Measurements from ENCODE around the gene DCN. TPM values are rescaled to one million over a fixed set of nuclear protein-coding genes. Genes with fewer than 3 reads are reported as not detected.

The DCN gene
- total RNA-seq, 2 donors from 2014 or later: 301 to 314 TPM

DNA sequence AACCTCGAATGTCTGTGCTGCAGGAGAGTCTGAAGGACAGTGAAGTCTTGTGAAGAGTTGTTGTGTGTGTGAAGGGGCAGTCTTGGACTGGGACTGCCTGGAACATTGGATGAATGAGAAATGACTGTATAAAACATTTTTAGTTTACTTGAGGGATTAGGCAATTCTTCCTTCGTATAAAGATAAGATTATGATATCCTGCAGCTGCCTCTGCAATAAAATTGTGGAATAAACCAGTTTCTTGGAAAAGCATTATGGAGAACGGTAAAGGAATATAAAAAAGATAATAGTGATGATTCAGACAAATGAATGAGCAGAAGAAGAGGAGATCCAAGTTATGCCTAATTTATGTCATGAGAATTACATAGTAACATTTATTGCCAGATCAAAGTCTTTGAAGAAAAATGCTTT, 40.4 kb downstream of the DCN start:
- ATAC-seq (peak; percentile 38), DNase-seq (no peak)
- Histone ChIP-seq H3K27me3 (no peaks in the 10 kb centered on the region), H3K4me3 (no peak overlapping the region), H3K27ac (no peak overlapping the region), H3K9me3 (no peaks in the 10 kb centered on the region), H3K4me1 (peaks cover 8% of the 10 kb centered on the region), H3K36me3 (replicated peaks in 1 of 2; ENCODE audit: insufficient read depth in 1 of 2, low read depth in 2 of 2) (no peaks in the 10 kb centered on the region)
- no peak for TF ChIP-seq POLR2A (IDR thresholded peaks at IDR 0.05)
- TF ChIP-seq, protein P1, sequence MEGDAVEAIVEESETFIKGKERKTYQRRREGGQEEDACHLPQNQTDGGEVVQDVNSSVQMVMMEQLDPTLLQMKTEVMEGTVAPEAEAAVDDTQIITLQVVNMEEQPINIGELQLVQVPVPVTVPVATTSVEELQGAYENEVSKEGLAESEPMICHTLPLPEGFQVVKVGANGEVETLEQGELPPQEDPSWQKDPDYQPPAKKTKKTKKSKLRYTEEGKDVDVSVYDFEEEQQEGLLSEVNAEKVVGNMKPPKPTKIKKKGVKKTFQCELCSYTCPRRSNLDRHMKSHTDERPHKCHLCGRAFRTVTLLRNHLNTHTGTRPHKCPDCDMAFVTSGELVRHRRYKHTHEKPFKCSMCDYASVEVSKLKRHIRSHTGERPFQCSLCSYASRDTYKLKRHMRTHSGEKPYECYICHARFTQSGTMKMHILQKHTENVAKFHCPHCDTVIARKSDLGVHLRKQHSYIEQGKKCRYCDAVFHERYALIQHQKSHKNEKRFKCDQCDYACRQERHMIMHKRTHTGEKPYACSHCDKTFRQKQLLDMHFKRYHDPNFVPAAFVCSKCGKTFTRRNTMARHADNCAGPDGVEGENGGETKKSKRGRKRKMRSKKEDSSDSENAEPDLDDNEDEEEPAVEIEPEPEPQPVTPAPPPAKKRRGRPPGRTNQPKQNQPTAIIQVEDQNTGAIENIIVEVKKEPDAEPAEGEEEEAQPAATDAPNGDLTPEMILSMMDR (IDR thresholded peaks at IDR 0.05): no peak
- intact Hi-C loops (cut with DNase I): no loop called here
- WGBS, 2 donors: 48 to 54% methylated on average over 3 of the region's 3 CpGs

DNA sequence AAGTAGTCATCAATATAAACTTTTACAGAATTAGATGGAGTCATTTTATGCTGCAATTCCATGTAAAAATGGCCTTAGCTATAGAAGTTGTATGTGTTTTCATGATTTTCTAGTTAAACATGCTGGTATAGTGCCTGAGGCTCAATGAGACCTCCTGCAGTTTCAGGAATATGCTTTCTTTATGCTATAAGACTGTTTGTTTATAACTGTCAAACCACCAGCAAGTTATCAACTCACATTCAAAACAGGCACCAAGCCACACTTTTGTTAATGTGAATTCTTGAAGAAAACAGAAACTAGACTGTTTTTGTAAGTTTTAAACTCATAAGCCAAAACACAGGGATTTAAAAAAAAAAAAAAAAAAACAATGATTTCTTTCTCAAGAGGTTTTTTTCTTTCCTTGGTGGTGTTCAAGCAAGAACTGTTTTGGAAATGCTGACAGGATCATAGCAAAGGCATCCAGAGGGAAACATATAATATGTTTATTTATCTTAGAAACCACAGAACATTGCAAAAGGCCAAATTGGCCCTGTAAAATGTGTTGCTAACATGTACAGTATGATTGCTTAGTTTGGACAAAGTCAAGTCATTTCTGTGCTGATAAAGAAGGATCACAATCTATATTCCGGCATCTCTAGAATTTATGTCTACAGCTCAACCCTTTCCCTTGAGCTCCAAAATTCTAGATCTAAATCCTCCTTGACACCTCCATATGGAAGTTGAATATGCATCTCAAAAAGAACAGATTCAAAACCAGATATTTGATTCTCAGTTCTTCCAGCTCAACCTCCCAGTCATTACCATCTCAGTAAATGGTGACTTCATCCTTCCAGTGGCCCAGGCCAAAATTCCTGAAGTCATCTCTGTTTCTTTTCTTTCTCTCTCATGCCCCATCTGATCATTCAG, 42.3 kb downstream of the DCN start:
- no peaks in the 10 kb centered on the region for H3K27me3 ChIP-seq
- H3K9me3 ChIP-seq: no peaks in the 10 kb centered on the region
- WGBS, 2 donors: 79 to 96% methylated on average over 1 of the region's 1 CpG
- intact Hi-C loops (cut with DNase I): no loop called here
- DNase-seq: no peak
- no peak overlapping the region for H3K27ac ChIP-seq
- no peak for ATAC-seq
- no peaks in the 10 kb centered on the region for H3K36me3 ChIP-seq (replicated peaks in 1 of 2; ENCODE audit: insufficient read depth in 1 of 2, low read depth in 2 of 2)
- TF ChIP-seq, protein P1 (IDR thresholded peaks at IDR 0.05): no peak
- no peak for TF ChIP-seq POLR2A (IDR thresholded peaks at IDR 0.05)
- H3K4me1 ChIP-seq: peaks cover 8% of the 10 kb centered on the region
- no peak overlapping the region for H3K4me3 ChIP-seq

DNA sequence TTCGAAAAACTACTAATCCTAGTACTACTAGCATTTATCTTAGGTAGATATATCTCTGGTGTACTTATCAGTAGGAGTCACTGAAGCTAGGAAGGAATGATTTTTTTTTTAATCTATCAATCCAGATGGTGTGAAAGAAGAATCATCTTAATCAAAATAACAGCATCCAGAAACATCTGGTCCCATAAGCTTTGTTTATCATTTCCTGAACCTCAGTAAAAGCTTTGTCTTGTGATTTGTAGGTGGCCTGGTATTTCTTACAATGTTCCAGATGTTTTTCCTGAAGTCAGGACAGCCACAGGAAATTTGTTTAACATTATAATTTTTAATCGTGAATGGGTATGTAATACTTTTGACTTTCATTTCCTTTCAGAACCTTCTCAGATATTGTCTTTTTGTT, 43.3 kb downstream of the DCN start:
- intact Hi-C loops (cut with DNase I): no loop called here
- TF ChIP-seq, protein P1 (IDR thresholded peaks at IDR 0.05): no peak
- TF ChIP-seq POLR2A (IDR thresholded peaks at IDR 0.05): no peak
- ATAC-seq (no peak), DNase-seq (no peak)
- no peaks in the 10 kb centered on the region for H3K27me3 ChIP-seq
- 57 to 63% methylated on average over 2 of the region's 2 CpGs for WGBS, 2 donors
- H3K9me3 ChIP-seq: no peaks in the 10 kb centered on the region
- H3K4me1 ChIP-seq: peaks cover 8% of the 10 kb centered on the region
- no peaks in the 10 kb centered on the region for H3K36me3 ChIP-seq (replicated peaks in 1 of 2; ENCODE audit: insufficient read depth in 1 of 2, low read depth in 2 of 2)
- H3K4me3 ChIP-seq: no peak overlapping the region
- no peak overlapping the region for H3K27ac ChIP-seq

DNA sequence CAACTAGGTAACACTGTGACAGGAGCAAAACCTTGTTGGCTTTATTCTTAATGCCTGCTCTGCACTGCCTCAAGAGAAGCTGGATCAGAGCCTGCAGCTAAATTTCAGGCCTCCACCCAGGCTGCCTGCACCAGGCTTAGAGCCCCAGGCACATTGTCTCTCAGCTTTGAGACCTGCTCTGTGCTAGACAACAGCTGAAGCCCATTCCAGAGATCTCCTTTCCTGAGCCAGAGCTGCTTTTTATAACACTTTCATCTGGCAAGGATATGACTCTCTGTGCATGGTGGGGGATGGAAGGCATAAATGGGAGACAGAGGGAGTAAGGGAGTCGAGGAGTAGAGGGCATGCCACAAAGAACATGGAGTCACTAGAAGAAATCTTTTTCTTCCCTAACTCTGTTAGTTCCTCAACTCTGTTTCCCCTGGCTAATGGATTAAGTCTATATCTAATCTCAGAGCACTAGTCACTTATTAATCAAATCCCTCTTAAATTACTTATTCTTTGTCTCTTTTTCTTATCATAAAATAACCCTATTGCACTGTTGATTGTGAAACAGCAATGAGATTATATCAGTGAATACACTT, 44.2 kb downstream of the DCN start:
- H3K36me3 ChIP-seq (replicated peaks in 1 of 2; ENCODE audit: insufficient read depth in 1 of 2, low read depth in 2 of 2): no peaks in the 10 kb centered on the region
- H3K27me3 ChIP-seq: no peaks in the 10 kb centered on the region
- TF ChIP-seq, protein P1 (IDR thresholded peaks at IDR 0.05): no peak
- TF ChIP-seq POLR2A (IDR thresholded peaks at IDR 0.05): no peak
- DNase-seq: no peak
- H3K9me3 ChIP-seq: no peaks in the 10 kb centered on the region
- H3K4me1 ChIP-seq: peaks cover 8% of the 10 kb centered on the region
- no peak overlapping the region for H3K4me3 ChIP-seq
- no peak overlapping the region for H3K27ac ChIP-seq
- 16 to 20% methylated on average over 1 of the region's 1 CpG for WGBS, 2 donors
- no peak for ATAC-seq
- intact Hi-C loops (cut with DNase I): no loop called here
